Spleen (tissue), 7 donors: ENCODE results near the gene FAM131C.

ENCODE experiments used
- CTCF ChIP-seq, 11 experiments: fragments of 200-600 bp in 7 of 11; fragments of 450-650 bp in 4 of 11; sonication (generic) in 4 of 11; IDR thresholded peaks in 8 of 11; conservative IDR thresholded peaks in 3 of 11; 1 replicate in 7 of 11; 2 replicates in 4 of 11; pipeline versions ENCODE4 v1.4.0 to v1.8.0; 2016 to 2021; ENCODE audit warnings: antibody characterized with exemption in 11 of 11, inconsistent platforms in 4 of 11, mild to moderate bottlenecking in 1 of 11
- POLR2A ChIP-seq, 3 donors: fragments of 450-650 bp; IDR thresholded peaks; one replicate each; pipeline ENCODE4 v1.5.1; 2017; ENCODE audit warnings: antibody characterized with exemption in 3 of 3, mild to moderate bottlenecking in 1 of 3
- donor health status: DM: no; HTN: no; CAD: no; lungs with moderate emphysema.
- donor health status: DM: no; HTN: no; CAD: no.
- donor health status: DM: no; HTN: no; CAD: no.

DNA sequence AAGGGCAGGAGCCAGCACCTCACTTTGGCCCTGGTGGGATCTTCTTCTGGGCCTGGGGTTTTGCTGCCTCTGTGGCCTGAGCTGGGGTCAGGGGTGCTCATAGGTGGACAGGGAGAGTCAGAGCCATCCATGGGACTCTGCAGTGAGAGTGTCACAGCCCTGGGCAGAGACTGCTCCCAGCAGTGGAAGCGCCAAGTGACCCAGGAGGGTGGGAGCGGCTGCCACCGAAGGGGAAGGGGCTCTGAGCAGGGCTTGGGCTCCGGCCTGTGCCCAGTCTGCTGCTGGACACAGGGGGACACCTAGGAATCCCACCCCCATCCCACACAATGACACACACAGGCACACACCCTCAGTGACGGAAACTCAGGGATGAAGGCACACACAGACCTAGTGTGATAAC, 29.5 kb downstream of the FAM131C start:
- TF ChIP-seq CTCF (IDR thresholded peaks at IDR 0.05 in 8 of 11, conservative IDR thresholded peaks at IDR 0.05 in 3 of 11) = no peak
- TF ChIP-seq POLR2A (IDR thresholded peaks at IDR 0.05) = no peak
